Hair follicle dermal papilla cell (primary cell): ENCODE measurements around the gene LY6G6D. TPM values are rescaled to one million over a fixed set of nuclear protein-coding genes. Genes with fewer than 3 reads are reported as not detected.

Source experiments
- total RNA-seq: library from RNA; depleted of rRNA; stranded (reverse); fragments of >200 nt; gene quantifications from 2 replicates; pipeline ENCODE4 v1.2.3, GENCODE V29; 2012

LY6G6D gene, protein sequence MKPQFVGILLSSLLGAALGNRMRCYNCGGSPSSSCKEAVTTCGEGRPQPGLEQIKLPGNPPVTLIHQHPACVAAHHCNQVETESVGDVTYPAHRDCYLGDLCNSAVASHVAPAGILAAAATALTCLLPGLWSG
- total RNA-seq = not detected in 2 replicates

DNA sequence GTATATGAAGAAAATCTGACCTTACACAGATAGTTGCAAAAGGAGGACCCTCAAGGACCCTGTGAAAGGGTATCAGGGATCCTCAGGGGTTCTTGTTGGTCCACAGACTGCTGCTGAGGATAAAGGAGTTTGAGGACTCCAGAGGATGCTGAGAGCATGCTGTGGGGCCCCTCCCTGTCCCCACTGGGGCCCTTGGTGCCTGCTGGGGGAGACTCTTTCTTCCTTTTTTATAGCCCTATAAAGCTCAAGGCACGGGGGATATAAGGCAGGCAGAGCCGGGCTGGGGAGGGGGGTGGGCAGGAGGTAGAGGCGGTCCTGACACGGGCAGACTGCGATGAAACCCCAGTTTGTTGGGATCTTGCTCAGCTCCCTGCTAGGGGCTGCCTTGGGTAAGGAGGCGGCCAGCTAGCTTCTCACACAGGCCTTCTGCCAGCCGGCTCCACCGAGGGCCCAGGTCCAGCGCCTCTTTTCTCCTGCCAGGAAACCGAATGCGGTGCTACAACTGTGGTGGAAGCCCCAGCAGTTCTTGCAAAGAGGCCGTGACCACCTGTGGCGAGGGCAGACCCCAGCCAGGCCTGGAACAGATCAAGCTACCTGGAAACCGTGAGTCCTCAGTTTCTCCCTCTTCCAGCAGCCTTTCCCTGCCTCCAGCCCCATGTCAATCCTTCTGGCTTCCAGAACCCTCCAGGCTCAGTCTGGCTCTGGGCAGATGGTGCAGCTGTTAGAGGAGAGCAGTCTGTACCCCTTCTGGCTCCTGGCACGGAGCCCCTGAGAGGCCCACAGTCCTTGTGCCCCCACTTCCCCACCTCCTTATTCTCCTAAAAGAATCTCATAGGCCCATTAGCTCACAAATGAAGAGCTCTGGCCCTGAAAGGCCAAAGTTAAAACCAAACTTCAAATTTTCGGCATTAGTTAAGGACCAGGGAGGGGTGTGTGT is at the start of gene LY6G6D:
Gene LY6G6D (plus strand): TSS at position 327 of the 937 bp plus-strand sequence. CDS start 8 bp downstream, at position 335.

DNA sequence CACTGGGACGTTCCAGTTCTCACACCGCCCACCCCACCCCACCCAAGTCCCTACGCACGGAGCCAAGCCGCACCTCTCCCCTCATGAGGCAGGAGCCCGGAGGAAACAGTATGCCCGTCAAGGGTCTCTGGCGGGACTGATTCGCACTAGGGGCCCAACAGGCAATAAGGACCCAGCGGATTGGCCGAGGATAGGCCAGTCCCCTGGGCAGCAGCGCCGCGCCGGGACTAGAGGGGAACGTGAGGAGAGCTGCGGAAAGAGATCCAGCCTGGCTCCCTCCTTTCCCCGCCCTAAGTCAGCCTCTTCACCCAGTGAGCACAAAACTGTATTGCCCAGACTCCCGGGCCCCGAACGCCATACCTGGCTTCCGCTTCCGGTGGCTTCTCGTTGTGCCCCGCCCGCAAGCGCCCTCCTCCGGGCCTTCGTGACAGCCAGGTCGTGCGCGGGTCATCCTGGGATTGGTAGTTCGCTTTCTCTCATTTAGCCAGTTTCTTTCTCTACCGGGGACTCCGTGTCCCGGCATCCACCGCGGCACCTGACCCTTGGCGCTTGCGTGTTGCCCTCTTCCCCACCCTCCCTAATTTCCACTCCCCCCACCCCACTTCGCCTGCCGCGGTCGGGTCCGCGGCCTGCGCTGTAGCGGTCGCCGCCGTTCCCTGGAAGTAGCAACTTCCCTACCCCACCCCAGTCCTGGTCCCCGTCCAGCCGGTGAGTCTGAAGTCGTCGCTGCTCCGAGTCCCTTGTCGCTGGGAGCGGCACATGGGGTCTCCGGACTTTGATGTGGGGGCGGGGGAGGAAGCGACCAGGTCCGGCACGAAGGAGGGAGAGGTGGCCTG is 49.4 kb upstream of the LY6G6D start, which contains the start of gene CSNK2B:
Gene CSNK2B (plus strand): TSS at position 580 of the 836 bp plus-strand sequence. CDS start 752 bp downstream, outside the sequence.

DNA sequence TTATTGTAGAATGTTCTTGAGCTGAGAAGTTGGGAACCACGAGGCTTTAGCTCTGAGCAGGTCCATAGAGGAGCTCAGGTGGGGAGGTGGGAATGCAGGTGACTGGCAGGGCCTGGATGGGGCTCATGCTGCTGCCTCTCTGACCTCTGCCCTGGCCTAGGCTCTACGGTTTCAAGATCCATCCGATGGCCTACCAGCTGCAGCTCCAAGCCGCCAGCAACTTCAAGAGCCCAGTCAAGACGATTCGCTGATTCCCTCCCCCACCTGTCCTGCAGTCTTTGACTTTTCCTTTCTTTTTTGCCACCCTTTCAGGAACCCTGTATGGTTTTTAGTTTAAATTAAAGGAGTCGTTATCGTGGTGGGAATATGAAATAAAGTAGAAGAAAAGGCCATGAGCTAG is 45.5 kb upstream of the LY6G6D start, which contains the start of gene LY6G5B:
Gene LY6G5B (plus strand): TSS at position 301 of the 400 bp plus-strand sequence. CDS start 975 bp downstream, outside the sequence.

DNA sequence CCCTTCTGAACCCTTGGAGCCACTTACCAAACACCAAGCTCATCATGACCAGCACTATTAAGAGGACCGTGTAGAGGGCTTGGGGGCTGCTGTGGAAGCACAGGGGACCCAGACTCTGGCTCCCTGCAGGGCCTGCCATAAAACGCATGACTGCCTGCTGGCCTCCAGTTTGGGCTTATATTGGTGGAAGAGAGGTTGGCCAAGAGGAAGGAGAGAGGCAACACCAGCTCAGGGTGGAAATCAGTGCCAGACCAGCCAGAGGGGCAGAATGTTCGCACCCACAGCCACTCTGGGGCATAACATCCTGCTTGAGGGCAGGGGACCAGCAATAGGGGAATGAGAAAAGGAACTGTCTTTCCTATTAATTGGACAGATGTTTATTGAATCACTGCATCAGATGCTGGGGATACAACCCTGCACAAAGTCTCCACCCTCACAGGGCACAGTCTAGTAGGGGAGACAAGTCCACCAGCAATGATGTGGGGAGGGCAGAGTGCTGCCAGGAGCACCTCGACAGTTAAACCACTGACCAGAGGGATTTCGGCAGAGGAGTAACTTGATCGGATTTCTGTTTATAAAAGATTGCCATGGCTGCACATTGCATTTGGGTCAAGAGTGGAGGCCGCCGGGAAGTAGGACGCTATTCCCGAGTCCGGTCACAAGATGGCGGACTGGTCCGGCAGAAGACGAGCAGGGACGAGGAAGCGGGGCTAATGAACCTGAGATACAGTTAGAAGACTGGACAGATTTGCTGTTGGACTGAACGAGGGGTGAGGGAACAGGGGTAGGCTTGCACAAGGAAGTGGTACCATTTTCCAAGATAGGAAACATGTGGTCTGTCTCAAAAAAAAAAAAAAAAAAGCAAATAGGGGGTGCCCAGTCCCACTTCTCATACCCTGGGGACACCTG is 34.7 kb upstream of the LY6G6D start, which contains the start of gene LY6G5C:
Gene LY6G5C (minus strand): TSS at position 842 of the 909 bp plus-strand sequence. CDS start 694 bp downstream, at position 148.

DNA sequence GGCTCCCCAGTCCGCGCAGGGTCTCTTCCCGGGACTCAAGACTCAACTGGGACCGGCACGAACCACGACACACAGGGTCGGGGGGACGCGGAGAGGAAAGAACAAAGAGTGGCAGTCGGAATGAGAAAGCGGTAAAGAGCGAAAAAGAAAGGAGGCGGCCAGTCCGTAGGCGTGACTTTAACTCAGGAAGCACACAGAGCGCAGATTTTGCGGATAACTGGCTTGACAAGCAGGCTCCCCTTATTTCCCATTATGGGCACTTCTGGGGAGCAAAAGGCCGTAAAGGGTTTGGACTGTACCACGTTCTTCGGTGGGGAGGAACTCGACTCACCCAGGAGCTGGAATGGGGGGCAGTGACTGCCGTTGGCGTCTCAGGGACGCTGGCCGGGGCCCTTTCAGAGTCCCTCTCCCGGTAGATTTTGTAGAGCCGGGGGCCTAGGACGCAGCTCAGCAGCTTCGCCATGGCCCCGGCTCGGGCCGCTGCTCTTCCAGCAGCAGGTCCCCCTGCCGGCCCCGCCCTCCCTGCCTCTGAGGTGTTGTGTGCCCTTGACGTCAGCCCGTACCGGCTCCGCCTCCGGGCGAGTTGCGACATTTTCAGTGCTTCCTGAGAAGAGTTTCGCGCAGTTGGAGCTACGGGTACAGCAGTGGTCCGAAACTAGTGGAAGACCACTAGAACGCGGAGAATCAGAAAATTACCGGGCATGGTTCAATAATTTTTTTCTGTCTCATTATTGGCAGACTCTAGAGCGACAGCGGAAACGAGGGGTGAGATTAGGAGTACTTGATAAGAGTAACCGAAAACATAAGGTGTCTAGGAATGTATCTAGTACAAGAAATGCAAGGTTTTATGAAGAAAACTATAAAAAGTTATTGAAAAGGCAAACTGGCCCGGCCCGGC is 12.1 kb upstream of the LY6G6D start, which contains the start of gene ABHD16A:
Gene ABHD16A (minus strand): TSS at position 506 of the 898 bp plus-strand sequence. CDS start 43 bp downstream, at position 463.

DNA sequence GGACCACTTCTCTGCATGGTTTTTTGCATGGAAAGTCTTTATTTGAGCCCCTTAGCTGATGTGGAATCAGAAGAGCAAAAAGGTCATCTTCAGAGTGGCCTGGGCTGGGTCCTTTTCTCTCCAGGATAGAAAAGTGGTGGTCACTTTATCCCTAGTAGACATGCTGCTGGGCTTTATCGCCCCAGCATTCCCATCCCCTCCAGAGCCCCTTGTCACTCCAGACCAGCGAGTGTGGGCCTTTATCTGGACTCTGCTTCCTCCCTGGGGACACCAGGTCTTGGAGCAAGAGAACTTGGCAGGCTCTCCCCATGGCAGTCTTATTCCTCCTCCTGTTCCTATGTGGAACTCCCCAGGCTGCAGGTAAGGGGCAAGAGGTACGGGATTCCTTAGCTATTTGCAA is 8.5 kb upstream of the LY6G6D start, which contains the start of gene LY6G6F:
Gene LY6G6F (plus strand): TSS at position 268 of the 400 bp plus-strand sequence. CDS start 41 bp downstream, at position 309.

DNA sequence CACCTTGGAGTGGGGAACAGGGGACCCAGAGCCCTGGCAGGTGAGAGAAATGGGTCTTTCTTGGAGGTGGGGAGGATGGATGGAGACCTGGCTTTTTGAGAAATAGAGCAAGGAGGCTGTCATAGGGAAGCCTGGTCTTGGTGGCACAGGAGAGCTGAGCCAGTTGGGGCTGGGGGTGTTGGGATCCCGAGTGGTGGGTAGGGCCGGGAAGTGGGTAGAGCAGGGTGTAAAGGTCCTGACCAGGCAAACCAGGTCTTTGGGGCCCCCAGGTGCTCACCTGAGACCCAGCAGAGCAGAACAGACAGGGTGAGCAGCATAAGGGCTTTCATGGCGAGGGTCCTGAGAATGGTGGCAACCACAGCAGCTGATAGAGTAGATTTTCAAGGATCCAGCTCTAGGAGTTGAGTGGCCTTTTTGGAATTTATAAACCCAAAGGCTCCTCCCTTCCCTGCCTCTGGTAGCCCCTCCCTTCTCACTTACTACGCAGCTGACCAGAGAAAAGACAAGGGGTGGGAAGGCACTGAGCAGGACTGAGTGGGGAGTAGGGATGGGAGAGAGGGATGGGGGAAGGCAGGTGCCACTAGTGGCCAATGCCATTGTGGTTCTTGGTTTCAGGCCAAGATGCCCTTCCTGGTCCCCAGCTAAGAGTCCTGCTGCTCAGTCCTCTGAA is 6.3 kb downstream of the LY6G6D start, which contains the start of gene LY6G6C:
Gene LY6G6C (minus strand): TSS at position 396 of the 670 bp plus-strand sequence. CDS start 67 bp downstream, at position 329.

DNA sequence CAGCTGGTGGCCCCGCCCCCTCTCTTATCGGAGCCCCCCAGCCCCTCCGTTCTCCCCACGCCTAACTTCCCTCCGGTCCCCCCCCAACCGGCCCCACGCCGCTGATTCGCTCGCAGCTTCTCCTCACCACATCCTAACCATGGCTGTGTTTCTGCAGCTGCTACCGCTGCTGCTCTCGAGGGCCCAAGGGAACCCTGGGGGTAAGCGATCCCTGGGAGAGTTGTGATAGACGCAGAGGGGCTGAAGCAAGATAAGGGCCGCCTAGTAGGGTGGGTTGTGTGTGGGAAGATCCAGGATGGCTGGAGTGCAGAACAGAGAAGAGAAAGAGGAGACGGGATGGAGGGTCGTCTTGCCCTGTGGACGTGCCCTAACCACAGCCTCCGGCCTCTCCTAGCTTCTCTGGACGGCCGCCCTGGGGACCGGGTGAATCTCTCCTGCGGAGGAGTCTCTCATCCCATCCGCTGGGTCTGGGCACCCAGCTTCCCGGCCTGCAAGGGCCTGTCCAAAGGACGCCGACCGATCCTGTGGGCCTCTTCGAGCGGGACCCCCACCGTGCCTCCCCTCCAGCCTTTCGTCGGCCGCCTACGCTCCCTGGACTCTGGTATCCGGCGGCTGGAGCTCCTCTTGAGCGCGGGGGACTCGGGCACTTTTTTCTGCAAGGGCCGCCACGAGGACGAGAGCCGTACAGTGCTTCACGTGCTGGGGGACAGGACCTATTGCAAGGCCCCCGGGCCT is 8.3 kb downstream of the LY6G6D start, which contains the start of gene MPIG6B:
Gene MPIG6B (plus strand): TSS at position 129 of the 735 bp plus-strand sequence. CDS start 11 bp downstream, at position 140.

DNA sequence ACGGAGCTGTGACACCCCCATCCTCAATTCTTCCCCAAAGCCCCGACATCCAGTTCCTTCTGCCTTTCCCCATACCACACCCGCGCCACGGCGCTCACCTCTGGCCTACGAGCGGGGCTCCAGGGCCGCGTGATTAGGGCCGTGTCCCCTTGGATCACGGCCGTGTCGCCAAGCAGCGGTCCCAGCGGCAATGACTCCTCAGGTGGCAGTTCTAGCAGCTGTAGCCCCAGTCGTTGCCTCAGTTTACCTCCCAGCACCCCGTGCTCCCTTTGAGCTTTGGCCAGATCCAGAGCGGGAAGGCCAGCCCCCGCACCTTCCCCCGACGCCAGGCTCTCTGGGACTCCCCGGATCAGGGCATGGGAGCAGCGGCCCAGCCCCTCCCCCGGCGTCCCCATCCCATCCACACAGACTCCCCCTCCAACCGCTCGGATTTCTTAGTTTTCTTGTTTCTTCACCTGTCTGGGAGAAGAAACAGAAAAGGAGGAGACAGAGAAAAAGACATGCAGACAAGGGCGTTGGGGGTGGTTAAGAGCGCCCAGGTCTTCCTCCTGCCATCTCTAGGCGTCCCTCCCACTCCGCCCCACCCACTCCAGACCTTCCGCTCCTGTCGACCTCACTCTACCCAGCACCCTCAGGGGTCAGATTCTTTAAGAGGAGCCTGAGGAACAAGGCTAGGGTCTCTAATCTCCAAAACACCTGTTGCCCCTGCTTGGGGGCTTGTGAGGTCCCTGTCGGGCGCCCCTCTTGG is 13.8 kb downstream of the LY6G6D start, which contains the start of gene DDAH2:
Gene DDAH2 (minus strand): TSS at position 533 of the 748 bp plus-strand sequence. CDS start 138 bp downstream, at position 395.

DNA sequence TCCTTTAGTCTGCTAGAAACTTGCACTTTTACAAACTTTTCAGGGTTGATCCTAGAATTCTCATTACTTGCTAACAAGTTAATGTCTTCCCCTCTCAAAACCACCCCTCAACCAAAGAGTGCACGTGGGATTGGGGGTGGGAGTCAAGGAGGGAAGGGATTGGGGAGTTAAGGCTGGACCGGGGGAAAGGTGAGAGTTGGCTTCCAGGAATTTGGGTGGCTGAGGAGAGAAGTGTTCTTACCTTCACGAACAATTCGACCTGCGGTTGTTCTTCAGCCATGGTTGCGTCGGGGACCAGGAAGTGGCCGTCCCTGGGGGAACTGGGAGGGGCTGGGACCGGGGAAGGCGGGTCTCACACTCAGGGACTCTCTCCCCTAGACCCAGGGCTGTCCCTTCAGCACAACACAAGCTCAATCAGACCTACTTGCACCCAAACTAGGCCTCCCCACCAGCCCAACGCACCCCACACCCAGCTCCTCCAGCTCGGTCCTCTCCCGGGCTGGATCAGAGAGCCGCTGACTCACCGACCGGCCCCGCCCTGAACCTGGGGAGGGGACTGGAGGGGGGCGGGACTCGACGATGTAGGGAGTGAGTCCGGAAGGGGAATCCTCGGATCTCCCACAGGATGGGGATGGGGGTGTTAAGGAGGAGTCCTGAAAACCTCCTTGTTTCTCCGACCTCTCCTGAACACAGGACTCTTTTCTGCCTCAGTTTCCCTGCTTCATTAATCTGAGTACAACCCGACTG is 21.0 kb downstream of the LY6G6D start, which contains the start of gene CLIC1:
Gene CLIC1 (minus strand): TSS at position 510 of the 747 bp plus-strand sequence. CDS start 230 bp downstream, at position 280.

DNA sequence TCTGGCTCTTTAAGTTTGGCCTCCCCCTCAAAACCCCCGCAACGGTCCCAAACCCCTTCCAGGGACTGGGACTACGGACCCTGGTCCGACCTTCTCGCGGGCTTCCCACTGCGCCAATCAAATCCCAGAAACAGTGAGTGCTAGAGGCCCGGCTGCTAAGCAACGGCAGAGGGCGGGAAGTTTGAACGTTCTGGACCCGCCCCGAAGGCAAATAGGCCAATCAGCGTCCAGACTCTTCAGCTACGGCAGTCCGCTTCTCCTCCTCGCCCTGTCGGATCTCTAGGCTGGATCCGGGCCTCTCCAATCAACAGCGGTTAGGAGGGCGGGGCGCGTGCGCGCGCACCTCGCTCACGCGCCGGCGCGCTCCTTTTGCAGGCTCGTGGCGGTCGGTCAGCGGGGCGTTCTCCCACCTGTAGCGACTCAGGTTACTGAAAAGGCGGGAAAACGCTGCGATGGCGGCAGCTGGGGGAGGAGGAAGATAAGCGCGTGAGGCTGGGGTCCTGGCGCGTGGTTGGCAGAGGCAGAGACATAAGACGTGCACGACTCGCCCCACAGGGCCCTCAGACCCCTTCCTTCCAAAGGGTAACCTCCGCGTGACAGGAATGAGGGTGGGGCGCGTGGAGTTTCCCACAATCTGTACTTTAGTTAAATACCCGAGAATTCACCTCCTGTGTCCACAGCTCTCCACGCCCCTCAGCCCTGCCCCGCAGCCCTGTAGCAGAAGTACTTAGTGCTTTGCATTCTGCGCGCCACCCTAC is 24.7 kb downstream of the LY6G6D start, which contains the start of gene MSH5:
Gene MSH5 (plus strand): TSS at position 367 of the 758 bp plus-strand sequence. CDS start 462 bp downstream, outside the sequence.

DNA sequence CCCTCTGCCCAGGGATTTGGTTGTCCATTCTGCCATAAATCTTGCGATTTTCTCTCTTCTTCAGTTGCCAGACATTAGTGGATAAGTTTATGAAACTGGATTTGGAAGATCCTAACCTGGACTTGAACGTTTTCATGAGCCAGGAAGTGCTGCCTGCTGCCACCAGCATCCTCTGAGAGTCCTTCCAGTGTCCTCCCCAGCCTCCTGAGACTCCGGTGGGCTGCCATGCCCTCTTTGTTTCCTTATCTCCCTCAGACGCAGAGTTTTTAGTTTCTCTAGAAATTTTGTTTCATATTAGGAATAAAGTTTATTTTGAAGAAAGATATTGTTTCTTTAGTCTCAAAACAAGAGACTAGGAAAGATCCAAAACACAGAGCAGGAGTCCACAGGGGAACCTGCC is 47.2 kb downstream of the LY6G6D start, which contains the start of gene SAPCD1:
Gene SAPCD1 (plus strand): TSS at position 301 of the 400 bp plus-strand sequence. CDS start 399 bp downstream, outside the sequence.

